Frontal cortex (tissue), 4 donors: ENCODE data around the gene FAM168B. TPM values are rescaled to one million over a fixed set of nuclear protein-coding genes. Genes with fewer than 3 reads are reported as not detected.
"Not testable (repeated sequence)": the region's sequence is repeated elsewhere in the genome, so short reads cannot be mapped to it uniquely, and the experiment has no call there.

ENCODE experiments used
- DNase-seq, 2 donors: peaks; one replicate each; pipeline ENCODE4 v3.0.0; 2012; ENCODE audit warnings: low spot score in 2 of 2
- FAIRE-seq: peaks from 2 replicates; lab custom pipeline; 2012; peaks lifted over from hg19 to GRCh38; lab: Jason Lieb, UNC
- total RNA-seq: library from RNA; depleted of rRNA; stranded (reverse); fragments of >200 nt; gene quantifications from one replicate; pipeline ENCODE4 v1.2.3, GENCODE V29; 2014
- donor health status: control.
- donor health status: control.
- donor health status: control.

The FAM168B gene
- total RNA-seq, 1 donor from 2014 or later = 159 TPM

DNA sequence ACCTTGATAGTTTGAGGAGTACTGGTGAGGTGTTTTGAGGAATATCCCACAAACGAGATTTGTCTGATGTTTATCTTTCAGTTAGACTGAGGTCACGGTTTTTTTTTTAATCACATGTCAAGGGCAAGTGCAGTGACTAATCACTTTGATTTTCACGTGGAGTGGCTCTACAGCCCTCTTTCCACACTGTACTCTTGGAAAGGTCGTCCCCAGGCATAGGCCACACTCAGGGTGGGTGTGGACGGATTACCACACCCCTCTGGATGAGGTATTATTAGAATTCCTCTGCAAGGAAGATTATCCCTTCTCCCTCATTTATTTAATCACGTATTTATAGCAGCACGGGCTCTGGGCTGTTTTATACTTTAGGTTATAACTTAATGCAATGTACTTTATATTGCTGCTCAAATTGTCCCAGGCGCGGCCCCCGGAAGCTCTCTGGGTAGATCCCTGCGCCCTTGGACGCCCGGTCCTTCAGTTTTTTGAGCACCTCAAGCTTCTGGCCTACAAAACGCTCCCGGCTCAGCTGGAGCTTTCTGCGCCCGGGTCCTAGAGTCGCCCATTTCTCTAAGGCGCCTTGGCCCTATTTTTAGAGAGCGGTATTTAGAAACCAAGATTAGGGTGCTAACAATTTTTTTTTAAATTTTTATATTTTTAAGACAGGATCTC is 11.4 kb upstream of the FAM168B start:
- FAIRE-seq (no peak), DNase-seq (peak in 1 of 2 donors; percentile 50)

DNA sequence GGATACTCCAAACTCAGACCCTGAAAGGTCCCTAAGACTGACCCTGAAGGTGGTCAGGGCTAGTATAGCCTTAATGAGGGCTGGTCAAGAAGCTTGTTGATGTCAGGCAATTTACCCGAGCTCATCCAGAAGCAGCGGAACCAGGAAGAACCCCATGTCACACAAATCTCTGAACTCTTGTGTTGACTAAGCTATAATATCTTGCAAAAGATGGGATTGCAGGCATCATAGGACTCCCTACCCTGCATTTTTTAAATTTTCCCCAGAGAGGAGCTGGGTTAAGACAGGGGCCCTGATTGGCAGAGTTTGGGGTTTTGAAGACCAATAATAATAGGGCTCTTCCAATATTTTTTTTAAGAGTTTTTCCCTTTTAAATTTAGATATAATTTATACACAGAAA is 9.9 kb upstream of the FAM168B start:
- DNase-seq = no peak
- FAIRE-seq = no peak

DNA sequence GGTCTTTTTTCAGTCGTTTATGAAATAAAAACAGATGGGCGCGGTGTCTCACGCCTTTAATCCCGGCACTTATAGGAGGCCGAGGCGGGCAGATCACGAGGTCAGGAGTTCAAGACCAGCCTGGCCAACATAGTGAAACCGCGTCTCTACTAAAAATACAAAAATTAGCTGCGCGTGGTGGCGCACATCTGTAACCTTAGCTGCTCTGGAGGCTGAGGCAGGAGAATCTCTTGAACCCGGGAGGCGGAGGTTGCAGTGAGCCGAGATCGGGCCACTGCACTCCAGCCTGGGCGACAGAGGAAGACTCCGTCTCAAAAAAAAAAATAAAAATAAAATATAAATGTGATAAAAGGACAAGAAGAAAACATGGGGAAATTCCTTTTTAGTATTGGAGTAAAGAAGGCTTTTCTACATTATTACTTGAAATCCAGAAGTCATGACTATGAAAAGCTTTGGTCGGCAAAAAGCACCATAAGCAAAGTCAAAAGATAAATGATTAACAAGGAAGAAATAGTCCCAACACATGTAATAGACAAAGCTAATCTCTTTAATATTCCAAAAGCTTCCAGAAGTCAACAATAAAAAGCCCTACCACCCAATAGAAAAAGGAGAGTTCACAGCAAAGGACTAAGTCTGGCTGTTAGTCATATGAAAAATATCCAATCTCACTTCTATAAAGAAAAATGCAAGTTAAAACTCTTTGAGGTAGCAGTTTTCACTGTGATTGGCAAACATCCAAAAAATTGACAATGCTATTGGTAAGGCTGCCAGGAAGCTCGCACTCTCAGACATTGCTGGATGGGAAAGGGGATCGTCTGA is 1.4 kb upstream of the FAM168B start:
- FAIRE-seq (no peak), DNase-seq (no peak)

DNA sequence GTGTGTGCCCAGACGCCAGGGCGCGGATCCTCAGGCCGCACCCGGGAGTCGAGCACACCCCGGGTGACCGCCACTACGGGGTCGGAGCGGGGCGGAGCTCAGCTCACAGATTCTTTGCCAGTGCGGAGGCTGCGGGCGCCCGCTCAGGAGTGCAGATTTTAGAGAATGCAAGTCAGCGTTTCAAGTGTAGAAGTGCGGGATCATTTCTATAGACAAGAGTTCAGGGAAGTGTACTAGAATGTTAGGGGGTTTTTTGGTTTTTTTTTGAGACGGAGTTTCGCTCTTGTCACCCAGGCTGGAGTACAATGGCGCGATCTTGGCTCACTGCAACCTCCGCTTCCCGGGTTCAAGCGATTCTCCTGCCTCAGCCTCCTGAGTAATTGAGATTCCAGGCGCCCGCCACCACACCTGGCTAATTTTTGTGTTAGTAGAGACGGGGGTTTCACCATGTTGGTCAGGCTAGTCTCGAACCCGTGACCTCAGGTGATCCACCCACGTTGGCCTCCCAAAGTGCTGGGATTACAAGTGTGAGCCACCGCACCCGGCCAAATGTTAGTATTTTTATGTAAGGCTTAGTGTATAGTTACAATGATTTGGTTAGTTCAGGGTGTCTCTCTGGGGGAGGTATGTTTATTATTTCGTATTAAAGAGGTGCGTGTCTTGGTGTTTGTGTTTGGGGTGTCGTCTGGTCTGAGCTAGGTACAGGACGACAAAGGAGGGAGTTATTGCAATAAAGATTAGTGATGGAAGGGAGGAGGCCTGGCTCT is 619 bp upstream of the FAM168B start:
- no peak for FAIRE-seq

DNA sequence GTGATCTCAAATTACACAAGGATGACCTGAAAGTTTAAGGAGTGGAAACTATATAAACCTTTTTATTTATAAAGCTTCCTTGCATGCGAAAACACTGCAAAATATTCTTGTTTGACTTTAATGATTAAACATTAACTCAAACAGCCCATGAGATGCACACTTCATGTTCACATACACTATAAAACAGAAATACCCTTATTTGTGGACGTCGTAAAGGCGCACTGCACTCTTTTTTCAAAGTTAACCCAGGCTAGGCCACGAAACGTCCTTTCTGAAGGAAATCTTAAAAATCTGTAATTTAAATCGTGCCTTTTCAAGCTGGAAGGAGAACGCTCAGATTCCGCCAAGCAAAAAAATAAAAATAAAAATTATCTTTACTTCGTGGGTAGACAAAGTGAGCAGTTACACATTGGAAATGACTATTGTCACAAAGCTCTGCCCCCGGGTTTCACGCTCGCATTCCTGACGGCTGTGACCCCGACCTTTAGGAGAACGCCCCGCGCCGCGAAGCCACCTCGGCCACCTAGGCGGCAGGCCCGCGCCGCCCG is 728 bp downstream of the FAM168B start:
- DNase-seq = no peak
- no peak for FAIRE-seq

More for the DNA sequence above, 619 bp upstream of the FAM168B start:
- peak in 1 of 2 donors; percentile 72 for DNase-seq

- DNase-seq (no peak), FAIRE-seq (no peak)
Measured at GRCh38 chr2:131085646-131086045, 7.6 kb downstream of the FAM168B start.

GRCh38 chr2:131081190-131081589 is 12.1 kb downstream of the FAM168B start:
- FAIRE-seq = no peak
- no peak for DNase-seq

DNA sequence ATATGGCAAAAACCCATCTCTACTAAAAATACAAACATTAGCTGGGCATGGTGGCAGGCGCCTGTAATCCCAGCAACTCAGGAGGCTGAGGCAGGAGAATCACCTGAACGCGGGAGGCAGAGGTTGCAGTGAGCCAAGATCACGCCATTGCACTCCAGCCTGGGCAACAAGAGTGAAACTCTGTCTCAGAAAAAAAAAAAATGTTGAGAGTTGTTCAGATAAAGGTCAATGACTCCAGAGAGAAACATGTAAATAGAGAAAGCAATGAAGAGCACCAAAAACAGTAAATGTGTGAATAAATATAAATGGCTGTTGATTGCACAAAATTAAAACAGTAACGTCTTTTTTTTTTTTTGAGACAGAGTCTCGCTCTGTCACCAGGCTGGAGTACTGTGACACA is 13.3 kb downstream of the FAM168B start:
- not testable (repeated sequence) for DNase-seq, FAIRE-seq

GRCh38 chr2:131077966-131078365 is 15.3 kb downstream of the FAM168B start:
- DNase-seq (no peak), FAIRE-seq (no peak)

GRCh38 chr2:131077182-131077846 is 15.9 kb downstream of the FAM168B start:
- FAIRE-seq (no peak), DNase-seq (no peak)

DNA sequence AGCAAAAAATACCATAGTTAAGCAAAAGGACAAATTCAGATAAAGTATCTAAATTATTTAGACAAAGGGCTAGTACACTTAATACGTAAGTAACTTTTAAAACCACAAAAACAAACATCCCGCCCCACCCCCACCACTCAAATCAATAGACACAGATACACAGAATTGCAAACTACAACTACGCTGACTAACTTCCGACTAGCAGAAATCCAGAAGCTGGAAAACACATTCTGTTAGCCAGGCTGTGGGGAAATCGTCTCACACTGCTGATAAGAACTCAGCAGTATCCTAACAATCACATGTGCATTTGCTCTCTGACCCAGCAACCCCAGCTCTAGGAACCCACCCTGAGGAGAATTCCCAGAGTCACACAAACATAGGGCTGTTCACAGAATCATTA is 16.6 kb downstream of the FAM168B start:
- DNase-seq (no peak), FAIRE-seq (no peak)

DNA sequence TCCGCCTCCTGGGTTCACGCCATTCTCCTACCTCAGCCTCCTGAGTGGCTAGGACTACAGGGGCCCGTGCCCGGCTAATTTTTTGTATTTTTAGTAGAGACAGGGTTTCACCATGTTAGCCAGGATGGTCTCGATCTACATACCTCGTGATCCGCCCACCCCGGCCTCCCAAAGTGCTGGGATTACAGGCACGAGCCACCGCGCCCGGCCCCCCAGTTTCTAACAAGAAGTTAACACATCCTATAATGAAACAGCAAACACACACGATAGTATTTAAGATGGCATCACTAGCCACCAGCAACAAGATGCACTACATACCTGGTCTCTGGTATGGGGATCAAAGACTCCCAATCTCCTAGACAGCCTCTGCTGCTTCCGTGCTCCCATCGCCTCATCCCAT is 17.7 kb downstream of the FAM168B start:
- DNase-seq, FAIRE-seq: not testable (repeated sequence)

GRCh38 chr2:131068172-131068571 is 25.1 kb downstream of the FAM168B start:
- not testable (repeated sequence) for DNase-seq, FAIRE-seq

GRCh38 chr2:131067465-131068125 is 25.7 kb downstream of the FAM168B start:
- no peak for FAIRE-seq
- no peak for DNase-seq

DNA sequence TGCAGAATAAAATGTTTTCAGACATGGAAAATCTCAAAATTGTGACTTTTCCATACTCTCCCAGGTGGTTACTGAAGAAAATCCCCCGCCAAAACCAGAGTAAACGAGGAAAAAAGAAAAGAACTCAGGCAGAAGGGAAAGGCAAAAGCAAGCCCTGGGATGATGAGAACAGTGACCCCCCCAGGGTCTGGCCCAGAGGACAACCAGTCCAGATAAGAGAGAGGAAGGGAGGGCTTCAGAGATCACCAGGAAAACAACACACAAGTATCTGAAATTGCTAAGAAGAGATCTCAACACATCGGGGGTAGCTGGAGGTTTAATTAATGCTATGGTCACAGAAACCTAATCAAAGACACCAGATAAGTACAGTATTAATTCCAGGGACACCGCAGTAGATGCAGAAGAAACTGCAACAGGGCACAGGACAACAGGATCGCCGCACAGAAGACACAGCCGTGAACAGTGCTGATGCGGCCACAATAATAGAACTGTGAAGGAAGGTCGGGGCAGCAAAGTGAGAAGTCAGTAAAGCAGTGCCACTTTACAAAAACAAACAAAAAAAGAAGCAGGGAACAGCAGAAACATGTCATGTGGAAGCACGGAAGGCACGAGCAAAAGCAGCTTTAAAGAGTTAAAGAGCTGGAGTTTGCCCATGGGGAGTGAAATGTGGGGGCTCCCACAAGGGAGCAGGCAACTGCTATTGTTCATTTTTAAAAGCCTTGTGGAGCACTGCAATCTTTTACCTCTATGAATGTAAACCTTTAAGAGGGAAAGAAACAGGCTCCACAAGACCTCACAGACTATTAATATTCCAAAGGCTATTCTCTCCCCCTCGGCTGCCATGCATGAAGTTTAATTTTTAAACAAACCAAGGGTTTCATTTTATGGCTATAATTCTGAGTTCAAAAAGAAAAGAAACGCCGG is 28.4 kb downstream of the FAM168B start:
- DNase-seq = no peak
- no peak for FAIRE-seq

DNA sequence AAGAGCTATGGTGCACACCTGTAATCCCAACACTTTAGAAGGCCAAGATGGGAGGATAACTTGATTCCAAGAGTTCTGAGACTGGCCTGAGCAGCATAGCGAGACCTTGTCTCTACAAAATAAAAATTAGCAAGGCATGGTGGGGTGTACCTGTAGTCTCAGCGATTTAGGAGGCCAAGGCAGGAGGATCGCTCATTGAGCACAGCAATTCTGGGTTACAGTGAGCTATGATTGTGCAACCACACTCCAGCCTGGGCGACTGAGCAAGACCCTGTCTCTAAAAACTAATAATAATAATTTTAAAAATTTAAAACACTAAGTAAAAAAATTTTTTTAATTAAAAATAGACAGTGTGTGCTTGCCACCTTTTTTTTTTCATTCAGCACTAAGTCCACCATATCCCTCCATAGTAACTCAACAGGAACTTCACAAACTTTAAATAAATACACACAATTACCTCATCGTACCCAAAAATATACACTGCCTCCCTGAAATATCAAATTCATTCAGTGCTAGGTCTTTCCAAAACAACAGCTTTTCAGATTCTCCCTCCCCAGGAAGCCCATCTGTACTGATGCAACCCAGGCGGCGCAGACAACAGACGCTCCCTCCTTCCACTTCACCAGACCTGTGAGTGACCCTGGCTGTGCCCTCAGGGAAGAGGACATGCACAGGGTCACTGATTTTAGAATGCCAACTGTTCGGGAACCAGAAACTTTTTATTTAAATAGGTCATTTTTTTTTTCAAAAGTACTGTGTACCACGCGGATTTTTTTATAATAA is 29.6 kb downstream of the FAM168B start:
- FAIRE-seq (no peak), DNase-seq (no peak)

GRCh38 chr2:131058920-131059319 is 34.3 kb downstream of the FAM168B start:
- no peak for DNase-seq
- peak; percentile 31 for FAIRE-seq
